Measurements from ENCODE around the gene BMPR1B.

Gene BMPR1B

DNA sequence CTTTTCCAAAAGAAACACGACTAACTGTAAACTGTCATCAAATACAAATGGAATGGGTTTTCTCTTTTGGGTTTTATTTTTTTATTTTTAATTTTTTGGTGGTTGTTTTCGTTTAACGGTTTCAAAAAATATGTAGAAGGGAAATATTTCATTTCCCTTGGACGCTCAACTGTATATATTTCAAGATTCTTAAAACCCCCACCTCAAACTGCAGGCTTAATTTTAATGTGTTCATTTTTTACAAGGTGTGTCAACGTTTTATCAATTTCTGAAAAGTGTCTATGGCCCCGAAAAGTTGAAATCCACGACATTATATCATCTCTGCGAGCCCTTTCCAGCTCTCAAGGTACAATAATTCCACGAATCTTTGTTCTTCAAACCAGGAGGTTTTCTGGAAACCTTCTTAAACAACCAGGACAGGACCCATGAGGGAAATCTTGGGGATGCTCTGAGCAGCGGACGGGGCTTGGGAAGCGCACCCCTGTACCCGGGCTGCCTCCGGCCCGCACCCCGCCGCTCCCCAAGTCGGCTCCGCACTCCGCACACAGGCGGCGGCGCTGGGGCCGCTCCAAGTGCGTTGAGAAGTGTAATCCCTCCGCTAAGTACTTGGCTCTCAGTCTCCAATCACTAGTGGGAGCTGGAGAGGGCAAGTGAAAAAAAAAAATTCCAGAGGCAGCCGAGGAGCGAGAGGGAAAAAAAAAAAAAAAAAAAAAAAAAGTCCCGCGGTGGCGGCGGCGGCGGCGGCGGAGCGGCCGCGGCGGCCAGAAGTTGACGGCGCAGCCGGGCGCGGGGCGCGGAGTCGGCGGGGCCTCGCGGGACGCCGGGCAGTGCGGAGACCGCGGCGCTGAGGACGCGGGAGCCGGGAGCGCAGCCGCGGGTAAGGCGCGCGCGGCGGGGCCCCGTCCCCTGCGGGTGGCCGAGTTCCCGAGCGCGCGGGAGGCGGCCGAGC lies at the start of gene BMPR1B:
BMPR1B (plus strand) TSS at position 764 of the 949 bp plus-strand sequence. CDS start 346,470 bp downstream, outside the sequence.
- DNase-seq, result no peak

DNA sequence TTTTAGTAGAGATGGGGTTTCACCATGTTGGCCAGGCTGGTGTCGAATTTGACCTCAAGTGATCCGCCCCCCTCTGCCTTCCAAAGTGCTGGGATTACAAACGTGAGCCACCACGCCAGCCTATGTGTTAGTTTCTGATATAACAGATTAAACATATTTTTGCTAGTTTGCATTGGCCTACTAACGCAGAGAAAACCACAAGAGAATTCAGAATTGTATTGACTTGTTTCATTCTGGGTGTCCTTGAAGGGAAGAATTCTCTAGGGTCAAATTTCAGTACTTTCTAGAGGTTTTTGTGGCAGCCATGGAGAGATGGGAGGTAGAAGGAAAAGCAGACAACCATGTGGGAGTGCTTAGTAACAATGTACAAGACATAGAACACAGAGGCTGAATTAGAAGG lies 46.1 kb upstream of the BMPR1B start:
- DNase-seq, result no peak

DNA sequence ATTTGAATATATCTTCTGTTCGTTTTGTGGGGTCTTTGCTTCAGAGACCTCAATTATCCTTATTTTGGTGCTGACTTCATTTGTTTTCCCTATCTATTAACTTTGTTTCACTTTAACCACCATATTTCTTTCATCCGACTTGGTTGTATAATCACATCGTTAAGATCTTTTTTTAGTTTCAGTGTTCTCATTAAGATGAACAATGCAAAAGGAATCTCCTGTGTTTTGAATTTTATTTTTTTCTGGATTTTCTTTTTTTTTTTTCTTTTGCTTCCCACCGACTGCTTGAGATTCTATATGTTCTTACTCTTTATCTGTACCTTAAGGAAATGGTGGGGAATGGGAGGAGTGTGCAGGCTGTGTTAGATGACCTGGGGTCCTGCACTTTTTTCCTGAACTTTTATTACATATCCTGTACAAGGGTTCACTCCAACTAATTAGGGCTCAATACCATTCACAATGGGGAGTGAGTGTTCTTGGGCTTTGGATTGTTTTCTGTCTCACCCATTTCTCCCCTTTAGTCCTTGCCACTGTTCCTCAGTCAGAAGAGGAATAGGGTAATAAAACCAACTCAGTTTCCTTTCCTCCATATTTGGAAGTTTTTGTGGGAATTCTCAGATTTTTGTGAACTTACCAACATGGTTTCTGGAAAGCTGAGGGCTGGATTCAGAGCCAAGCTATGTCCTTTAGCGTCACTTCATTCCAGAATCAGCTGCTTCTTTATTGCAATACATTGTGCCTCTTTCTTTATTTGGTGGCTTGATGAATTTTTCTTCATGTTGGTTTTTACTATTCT lies 43.2 kb upstream of the BMPR1B start:
- no peak for DNase-seq

DNA sequence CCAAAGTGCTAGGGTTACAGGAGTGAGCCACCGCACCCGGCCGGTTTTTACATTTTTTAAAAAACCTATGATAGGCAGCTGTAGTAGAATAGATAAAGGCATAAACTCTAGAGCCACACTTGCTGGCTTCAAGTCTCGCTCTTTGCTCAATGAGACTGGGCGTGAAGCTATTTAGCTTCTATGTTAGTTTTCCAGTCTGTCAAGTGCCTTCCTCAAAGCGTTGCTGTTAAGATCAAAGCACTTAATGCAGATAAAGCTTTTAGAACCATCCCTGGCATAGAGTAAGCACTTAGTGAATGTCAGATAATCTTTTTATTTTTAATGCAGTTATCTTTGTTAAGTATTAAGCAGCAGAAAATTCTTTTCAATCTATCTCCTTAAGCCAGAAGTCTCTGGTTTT lies 42.0 kb upstream of the BMPR1B start:
- DNase-seq, result no peak

DNA sequence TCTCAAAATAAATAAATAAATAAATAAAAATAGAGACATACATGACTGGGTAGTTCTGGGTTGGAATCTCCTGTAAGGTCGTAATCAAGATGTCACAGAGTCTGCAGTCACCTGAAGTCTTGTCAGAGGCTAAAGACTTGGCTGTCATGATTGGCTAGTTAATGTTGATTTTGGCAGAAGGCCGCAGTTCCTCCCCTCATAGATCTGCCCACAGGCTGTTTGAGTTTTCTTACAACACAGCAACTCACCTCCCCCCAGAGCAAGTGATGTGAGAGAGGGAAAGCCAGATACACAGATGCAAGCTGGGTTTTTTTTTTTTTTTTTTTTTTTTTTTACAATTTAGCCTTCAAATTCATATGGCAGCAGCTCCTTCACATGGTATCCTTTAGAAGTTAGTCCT lies 36.4 kb upstream of the BMPR1B start:
- no peak for DNase-seq

DNA sequence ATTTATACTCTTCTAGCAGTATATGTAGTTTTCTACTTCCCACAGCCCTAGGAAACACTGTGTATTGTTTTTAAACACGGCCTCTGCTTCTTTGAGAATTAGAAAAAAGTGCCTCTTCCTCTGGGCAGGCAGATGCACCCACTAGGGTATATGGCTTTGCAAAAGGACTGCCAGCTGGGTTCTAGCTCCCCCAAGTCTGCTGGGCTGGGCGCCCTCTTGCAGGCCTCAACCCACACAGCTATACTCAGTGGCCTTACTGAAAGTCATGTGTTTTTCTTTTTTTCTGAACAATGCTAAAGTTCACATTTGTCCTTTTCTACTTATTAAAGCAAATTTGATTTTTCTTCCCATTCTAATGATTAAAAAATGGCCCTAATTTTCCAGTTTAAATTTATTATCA lies 35.5 kb upstream of the BMPR1B start:
- DNase-seq, result no peak

DNA sequence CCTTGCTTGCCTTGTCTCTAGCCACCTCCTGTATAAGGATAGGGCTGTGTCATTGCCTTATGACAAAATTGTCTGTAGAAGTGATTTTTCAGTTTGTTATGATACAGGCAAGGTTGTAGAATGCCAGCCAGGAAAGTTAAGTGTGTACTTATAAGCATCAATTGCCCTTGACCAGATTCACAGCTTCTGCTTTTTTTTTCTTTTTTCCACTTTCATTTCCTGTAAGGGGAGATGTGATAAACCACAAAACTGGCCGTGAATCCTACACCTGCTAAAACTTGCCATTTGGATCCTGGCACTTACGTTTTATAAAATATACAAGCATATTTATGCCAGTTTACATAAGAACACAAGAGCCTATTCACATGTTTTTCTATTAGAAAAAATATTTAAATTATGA lies 35.0 kb upstream of the BMPR1B start:
- DNase-seq, result no peak

DNA sequence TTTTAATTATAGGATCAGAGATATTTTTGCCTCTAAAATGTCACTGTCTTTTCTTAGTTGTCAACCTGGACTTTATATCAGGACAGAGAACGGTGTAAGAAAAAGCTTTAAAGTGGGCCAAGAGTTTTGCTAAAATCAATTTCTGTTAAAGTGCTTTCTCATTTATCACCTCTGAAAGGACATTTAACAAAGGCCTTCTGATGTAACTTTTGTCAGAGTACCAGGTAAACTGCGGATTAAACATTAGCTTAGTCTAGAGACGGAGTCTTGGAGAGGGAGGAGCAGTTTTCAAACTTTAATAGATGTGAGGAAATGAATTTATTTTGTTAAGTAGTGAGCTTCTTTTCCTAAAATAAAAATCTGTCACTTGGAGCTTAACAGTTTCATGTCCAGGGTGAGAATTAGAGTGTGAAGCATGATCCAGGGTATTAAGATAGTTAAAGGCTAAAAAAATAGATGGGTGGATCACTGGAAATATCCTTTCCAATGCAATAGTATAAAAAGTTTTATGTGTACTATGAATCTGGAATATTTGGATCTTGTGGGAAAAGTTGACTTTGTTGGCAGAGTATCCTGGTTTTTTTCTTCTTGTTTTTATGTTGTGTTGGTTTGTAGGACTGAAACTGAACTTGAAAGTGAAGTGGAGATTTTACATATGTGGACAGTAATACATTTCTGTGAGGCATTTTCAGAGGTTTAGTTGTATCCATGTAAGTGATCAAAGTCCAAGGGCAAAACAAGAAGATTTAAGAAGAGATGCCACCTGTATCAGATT lies 33.6 kb upstream of the BMPR1B start:
- no peak for DNase-seq

DNA sequence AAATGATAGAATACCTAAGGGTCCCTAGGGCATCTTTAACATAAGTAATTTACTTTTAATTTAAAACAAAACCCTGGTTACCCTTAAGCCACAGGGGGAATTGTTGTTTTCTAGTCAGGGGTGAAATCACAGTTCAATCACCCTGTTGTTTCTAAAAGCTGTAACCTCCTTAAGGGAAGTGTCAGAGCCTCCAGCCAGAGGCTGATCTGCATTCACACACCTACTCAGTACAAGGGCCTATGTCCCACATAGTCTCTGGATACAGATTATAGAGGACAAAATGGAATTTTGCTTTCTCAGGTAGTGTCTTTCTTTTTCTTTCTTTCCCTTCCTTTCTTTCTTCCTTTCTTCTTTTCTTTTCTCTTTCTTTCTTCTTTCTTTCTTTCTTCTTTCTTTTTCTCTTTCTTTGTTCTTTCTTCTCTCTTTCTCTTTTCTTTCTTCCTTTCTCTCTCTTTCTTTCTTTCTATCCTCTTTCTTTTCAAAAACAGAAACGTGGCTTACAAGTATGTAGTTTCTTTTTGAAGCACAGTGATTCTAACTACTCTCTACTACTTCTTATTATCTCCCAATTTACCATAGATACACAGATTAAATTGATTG lies 31.1 kb upstream of the BMPR1B start:
- DNase-seq, result no peak

DNA sequence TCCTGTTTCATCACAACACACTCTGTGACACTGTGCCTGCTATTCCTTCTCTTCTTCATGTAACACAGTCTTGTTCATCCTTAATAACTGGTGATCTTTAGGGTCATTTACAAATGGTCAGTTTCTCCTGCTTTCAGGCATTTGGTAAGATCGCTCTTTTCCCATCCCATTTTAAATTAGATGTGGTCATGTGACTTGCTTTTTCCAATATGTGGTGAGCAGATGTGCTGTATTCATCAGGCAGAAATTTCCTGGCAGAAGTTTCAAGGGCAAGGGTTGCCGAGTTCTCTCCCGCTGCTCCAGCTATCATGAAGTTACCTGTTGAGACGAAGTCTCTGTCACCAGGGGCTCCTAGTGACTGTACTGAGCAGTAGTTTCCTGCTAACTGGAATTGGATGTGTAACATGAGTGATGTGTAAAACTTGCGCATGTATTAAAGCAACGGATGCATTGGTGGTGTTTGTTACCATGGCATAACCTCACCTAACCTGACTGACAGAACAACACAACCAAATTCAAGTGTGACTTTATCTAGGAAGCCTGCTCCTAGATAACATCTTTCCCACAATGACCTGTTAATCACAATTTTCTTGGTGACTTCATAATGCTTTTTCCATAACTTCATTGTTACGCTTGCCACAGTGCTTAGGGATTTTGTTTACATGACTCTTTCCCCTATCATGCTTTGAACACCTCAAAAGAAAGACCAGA lies 29.5 kb upstream of the BMPR1B start:
- no peak for DNase-seq

DNA sequence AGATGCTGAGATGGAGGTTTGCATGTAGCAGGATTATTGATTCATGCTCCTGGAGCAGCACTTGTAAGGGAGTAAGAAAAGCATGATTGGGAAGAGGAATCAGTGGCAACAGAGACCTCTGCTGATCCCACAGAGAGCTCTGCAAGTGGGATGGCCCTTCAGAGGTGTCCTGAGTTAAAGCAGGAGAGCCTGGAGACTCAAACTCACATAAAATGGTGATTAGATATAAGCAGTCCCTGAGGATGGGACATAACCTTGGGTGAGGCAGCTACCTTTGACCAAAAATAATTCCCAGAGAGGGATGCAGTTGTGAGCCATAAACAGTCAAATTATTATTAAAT lies 25.4 kb upstream of the BMPR1B start:
- no peak for DNase-seq

DNA sequence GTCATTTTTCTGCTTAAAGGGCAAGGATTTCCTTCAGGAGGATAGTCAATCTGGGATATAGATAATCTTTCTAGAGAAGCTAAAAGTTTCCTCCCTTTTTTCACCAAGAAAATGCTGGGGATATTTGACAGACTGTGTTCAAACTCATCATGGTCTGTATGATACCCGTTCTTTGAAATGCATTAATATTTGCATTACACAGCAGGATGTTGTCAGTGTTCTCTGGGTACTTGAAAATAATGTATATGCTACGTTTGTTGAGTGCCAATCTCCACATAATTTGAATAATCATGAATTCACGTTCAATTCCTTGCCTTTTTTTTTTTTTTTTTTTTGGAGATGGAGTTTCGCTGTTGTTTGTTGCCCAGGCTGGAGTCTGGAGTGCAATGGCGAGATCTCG lies 18.0 kb upstream of the BMPR1B start:
- no peak for DNase-seq

DNA sequence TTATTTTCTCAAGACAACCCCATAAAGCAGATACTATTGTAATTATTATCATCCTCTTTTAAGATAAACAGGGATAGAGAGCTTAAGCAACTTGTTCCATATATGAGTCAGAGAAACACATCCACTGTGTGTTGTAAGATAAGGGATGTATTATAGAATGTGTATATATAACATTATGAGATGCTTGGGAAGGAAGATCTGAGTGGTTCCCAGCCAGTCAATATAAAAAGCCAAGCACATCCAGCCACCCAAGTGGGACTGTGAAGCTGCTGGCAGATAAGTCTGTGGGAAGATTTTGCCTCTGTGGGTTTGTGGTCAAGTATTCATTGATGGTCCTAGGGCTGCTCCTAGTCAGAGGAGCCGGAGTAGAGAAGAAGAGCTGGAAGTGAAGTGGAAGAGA lies 16.5 kb upstream of the BMPR1B start:
- no peak for DNase-seq

DNA sequence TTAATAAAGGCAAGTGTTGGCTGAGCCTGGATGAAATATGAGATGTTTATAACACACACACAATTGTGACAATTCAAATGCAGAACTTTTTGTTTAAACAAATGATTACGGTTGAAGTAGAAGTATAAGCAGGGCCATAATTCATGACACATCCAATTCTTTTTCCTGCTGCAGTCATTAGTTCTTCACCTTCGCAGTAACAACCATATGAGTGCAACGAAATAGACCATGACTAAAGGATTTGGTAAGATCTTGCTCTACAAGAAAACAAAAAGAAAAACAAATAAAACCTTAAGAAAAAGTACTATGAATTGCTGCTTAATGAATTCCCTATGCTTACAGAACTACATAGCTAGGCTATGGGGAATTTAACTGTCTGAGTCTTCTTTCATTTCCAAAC lies 13.9 kb upstream of the BMPR1B start:
- DNase-seq, result no peak

DNA sequence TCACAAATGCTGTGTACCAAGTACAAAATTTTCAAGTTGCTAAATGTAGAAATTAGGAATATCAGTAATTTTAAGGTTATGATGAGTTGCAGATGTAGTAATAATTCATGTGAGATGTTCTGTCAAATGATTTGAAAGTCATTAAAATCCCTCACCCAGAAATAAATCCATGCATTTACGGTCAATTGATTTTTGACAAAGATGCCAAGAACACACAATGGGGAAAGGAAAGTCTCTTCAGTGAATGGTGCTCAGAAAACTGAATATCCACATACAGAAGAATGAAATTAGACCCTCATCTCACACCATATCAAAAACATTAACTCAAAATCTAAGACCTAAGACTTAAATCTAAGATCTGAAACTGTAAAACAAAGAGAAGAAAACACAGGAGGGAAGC lies 12.9 kb upstream of the BMPR1B start:
- no peak for DNase-seq

DNA sequence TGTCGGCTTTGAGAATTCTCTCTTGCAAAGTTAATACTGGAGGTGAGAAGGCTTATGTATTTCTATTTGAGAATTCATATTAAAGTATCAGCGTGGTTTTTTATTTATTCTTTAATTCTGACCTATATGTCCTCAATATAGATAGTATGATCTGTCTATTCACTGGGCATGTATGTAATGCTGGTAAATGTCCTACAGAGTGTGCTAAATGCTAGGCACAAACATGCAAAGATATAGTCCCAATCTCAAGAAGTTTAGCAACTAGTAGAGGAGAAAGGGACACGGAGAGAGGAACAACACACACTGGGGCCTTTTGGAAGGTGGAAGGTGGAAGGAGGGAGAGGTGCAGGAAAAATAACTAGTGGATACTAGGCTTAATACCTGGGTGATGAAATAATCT lies 11.0 kb upstream of the BMPR1B start:
- DNase-seq, result no peak

DNA sequence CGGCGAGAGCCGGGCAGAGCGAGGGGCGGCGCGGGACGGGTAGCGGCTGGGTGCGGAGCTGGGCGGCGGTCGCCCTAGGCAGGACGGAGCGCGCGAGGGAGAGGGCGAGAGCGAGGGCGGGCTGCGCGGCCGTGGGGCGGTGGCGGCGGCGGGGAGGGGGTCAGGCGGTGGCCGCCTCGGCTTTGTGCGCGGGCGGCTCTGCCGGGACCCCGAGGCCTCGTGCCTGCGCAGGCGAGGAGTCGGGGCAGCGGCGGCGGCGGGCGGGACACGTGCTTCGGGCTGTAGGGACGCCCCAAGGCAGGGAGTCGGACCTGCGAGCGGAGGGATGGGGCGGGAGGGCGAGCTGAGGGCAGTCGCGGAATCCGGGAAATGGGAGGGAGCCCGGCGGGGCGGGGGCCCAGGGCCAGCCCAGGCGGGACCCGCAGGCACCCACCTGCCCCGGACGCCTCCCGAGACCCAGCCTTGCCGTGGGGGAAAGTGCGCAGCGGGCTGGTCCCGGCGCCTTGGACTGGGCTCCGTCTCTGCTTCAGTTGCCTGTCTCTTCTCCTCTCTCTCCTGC lies 465 bp downstream of the BMPR1B start:
- no peak for DNase-seq

DNA sequence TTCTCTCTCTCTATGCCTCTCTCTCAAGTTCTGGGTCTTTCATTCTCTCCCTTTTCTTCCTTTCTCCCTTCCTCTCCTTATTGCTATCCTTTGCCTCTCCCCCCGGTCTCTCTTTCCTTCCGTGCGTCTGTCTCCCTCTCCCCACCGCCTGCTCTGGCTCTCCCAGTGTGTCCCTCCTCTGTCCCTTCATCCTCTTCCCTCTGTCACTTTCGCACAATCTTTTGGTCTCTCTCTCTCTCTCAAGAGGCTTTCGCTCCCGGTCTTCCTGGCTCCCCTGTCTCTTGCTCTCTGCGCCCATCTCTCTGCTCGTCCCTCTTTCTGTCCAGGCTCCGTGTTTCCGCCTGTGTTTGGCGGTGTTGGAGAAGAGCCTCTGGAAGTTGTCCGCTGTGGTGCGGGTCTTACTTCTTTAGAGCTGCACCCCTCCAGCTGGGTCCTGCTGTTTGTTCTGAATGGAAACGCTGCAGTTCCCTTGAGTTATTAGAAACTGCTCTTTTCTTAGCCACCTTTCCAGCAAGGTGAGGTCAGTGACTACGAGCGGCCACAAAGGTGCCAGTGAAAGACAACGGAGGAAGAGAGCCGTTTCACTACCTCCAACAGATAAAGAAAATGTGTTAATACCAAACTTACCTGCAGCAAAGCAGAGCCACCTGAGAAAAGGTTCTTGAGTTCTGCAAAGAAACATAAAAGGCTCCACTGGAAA lies 1.1 kb downstream of the BMPR1B start:
- DNase-seq, result no peak

DNA sequence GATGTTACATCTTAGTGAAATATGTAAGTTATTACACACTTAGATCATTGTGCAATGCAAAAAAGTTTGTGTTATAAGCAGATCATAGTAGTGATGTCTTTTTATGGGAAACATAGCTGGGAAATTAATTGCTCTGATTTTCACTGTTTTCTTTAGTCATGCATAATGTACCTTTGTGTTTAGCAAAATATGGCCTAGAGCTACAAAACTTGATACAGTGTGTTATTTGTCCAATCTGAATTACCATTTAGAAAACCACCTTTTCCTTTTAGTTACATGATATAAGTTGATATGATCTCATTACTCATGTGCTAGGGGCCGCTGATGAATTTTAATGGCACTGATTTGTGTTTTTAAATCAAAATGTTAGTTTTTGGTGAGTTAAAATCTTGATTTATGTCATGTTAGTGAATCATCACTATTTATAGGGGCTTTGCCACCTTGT lies 2.0 kb downstream of the BMPR1B start:
- no peak for DNase-seq

DNA sequence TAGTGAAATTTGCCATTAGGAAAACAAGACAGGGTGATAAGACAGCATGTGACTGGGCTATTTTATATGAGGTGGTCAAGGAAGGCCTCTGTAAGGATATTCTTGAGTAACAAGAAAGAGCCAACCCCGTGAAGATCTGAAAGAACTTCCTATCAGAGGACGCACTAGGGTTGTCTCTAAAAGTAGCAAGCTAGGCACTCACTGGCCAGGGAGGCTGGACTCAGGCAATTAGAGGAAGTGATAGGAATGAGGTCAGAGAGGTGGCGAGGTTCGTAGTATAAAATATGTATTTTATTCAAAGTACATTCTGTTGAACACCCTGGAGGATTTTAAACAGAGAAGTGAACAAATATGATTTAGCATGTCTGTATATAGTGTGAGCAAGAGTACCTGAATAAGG lies 4.6 kb downstream of the BMPR1B start:
- DNase-seq, result no peak

DNA sequence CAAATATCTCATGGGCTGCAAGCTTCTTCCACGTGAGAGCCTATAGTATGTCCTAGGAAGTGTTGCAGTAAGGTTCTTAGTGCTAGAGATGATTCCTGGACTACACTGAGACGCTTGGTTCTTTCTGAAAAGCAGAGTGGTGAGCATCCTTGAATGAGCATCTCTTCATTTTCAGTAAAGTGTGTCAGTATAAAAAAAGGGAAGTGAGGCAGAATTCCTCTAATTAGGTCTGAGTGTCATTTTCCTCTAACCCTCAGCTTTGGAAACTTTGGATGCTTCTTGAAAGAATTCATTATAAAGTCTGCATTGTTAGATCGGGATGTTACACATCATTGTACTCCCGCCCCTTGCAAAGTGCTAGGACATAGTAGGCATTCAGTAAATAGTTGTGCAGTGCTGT lies 5.2 kb downstream of the BMPR1B start:
- DNase-seq, result no peak
